ENCODE data around the gene HELT.

The HELT gene

DNA sequence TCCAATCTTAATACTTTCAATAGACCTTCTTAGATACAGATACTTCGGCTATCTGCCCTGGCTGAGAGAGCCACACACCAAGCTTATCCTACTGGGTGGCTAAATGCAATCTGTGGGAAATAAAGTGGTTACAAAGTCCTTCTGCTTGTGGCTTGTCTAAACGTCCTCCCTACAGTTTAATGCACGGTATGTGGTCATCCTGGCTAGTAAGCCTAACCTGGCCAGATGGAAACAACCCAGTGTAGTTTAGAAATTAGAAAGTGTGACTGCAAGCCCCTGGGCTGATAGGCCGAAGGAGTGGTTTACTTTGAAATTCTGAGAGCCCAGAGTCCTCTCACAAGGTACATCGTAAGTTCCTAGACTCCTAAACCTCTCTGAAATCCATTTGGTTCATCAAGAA is 47.9 kb downstream of the HELT start:
- H3K27ac ChIP-seq: no peak overlapping the region
- no peak for DNase-seq (ENCODE audit: low read depth, low spot score)
- no peaks in the 10 kb centered on the region for H3K9me3 ChIP-seq (ENCODE audit: low read depth, low read length)
- H3K9ac ChIP-seq (ENCODE audit: insufficient read length): no peak overlapping the region
- no peaks in the 10 kb centered on the region for H3K36me3 ChIP-seq (ENCODE audit: insufficient read depth, low read length)
- TF ChIP-seq EZH2 (IDR thresholded peaks at IDR 0.05) (no peak), FOXP2 (optimal IDR thresholded peaks at IDR 0.05; ENCODE audit: control extremely low read depth, extremely low read length, insufficient read depth) (no peak), POLR2AphosphoS5 (IDR thresholded peaks at IDR 0.05; ENCODE audit: borderline replicate concordance, low read depth, low read length) (no peak)
- no peak overlapping the region for H3K4me3 ChIP-seq

DNA sequence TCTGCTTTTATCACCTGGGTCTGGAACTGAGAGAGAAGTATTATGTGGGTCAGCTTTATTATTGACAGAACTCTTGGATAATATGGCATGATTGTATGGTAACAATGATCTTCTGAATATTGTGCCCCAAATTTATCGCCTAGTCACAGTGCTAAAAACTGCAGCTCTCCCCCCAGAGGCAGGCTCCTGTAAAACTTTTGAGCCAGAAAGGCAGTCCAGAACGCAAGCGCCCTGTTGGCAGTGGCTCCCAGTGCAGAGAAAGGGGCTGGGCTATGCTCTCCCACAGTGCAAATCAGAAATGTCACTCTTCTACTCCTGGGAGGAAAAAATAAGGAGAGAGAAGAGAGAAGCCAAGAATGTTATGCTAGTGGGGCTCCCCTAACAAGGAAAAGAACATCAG is 50.5 kb downstream of the HELT start:
- H3K36me3 ChIP-seq (ENCODE audit: insufficient read depth, low read length): no peaks in the 10 kb centered on the region
- no peaks in the 10 kb centered on the region for H3K9me3 ChIP-seq (ENCODE audit: low read depth, low read length)
- no peak overlapping the region for H3K4me3 ChIP-seq
- H3K9ac ChIP-seq (ENCODE audit: insufficient read length): no peak overlapping the region
- no peak for DNase-seq (ENCODE audit: low read depth, low spot score)
- TF ChIP-seq FOXP2 (optimal IDR thresholded peaks at IDR 0.05; ENCODE audit: control extremely low read depth, extremely low read length, insufficient read depth): no peak
- no peak for TF ChIP-seq POLR2AphosphoS5 (IDR thresholded peaks at IDR 0.05; ENCODE audit: borderline replicate concordance, low read depth, low read length)
- TF ChIP-seq EZH2 (IDR thresholded peaks at IDR 0.05): no peak
- no peak overlapping the region for H3K27ac ChIP-seq
